Omental fat pad (tissue), 4 donors: ENCODE measurements around the gene ACO1. TPM values are rescaled to one million over a fixed set of nuclear protein-coding genes. Genes with fewer than 3 reads are reported as not detected.

Source experiments
- ATAC-seq: fragments of 150-250 bp; one replicate; pipeline ENCODE4 v1.9.1; 2016; ENCODE audit warnings: mild to moderate bottlenecking, moderate library complexity; ENCODE audit not compliant: low FRiP score
- DNase-seq: peaks from one replicate; pipeline ENCODE4 v3.0.0-alpha.2; 2019; ENCODE audit warnings: low spot score
- total RNA-seq, 4 donors: library from RNA; depleted of rRNA; stranded (reverse); fragments of >200 nt; gene quantifications; one replicate each; pipeline ENCODE4 v1.1.0, GENCODE V29; 2016
- TF ChIP-seq, protein P1 (sequence below), 3 donors: fragments of 450-650 bp; IDR thresholded peaks; one replicate each; pipeline ENCODE4 v1.5.1; 2016 to 2017; ENCODE audit warnings: antibody characterized with exemption in 3 of 3, mild to moderate bottlenecking in 3 of 3, moderate library complexity in 2 of 3

ACO1 gene
- 100 to 1,000 TPM in 3 of 4 donors, 10 to 100 TPM in 1; 69.8 to 266 (median 165) TPM for total RNA-seq

DNA sequence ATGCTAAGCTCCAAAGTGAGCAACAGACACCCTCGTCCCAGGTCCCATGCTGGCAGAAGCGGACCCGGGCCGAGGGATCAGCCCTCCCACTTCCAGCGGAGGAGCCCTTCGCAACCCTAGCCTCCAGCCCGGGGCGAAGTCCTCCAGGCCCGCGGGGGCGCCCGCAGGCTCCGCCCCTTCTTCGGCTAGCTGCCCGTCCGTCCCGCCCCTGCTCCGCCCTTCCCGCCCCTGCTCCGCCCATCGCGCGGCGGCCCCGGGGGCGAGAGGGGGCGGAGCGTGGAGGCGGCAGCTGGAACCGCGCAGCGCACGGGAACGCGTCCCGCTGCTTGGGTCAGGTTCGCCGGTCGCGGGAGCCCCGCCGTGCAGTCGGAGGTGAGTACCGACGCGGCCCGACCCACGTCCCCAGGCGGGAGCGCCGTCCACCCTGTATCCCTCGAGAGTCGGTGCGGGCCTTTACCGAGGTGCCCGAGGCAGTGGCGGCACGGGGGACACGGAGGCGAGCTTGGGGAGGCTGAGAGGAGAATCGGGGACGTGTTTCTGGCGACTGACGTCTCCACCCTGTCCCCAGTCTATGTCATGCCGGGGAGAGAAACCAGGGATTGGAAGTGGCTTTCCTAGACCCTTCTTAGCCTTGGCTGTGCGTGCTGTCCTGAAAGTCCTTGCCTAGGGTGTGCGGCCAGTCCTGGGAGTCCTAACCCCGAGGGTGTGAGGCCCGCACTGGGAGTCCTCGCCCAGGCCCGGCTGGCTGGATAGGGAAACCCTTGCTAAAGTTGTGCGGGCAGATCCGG, at the start of gene ACO1:
ACO1 (plus strand) TSS at position 280 of the 788 bp plus-strand sequence. CDS start 20,864 bp downstream, outside the sequence.
- peak; percentile 98 for ATAC-seq

DNA sequence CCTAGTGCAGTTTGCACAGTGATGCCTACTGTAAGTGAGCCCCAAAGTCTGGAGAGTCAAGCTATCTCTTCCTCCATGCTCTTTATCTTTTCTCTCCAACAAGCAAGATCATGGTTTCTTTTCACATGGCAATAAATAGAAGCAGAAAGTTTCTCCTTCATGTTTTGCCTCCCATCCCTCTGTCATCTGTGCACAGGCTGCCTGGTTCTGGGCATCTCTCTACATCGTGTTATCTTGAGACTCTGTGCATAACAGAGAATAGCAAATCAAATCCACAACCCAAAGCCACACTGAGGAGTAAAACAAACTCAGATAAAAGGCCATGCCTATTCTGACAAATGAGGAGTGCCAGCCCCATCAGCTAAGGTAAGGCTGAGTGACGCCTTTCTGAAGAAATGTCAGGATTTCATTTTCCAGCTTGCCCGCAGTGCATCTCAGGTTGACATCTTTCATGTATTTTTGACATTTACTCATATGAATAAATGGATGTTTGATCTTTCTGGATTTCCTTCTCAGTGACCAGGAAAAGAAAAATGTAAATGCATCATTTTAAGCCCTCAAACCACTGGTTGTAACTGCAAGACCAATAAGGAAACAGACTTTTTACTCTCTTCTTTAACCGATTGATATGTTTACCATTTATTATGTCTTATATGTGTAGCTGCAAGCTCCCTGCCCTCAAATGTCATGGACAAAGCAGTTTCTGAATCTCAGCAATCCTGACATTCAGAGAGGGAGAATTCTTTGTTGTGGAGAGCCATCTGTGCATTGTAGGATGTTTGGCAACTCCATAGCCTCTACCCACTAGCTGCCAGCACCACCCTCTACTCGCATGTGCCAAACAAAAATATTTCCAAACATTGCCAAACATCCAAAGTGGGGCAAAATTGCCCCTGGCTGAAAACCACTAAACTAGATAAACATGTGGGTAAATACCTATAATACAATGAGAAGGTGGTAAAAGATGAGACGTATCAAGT, 49.2 kb upstream of the ACO1 start:
- DNase-seq, result no peak
- TF ChIP-seq, protein P1, sequence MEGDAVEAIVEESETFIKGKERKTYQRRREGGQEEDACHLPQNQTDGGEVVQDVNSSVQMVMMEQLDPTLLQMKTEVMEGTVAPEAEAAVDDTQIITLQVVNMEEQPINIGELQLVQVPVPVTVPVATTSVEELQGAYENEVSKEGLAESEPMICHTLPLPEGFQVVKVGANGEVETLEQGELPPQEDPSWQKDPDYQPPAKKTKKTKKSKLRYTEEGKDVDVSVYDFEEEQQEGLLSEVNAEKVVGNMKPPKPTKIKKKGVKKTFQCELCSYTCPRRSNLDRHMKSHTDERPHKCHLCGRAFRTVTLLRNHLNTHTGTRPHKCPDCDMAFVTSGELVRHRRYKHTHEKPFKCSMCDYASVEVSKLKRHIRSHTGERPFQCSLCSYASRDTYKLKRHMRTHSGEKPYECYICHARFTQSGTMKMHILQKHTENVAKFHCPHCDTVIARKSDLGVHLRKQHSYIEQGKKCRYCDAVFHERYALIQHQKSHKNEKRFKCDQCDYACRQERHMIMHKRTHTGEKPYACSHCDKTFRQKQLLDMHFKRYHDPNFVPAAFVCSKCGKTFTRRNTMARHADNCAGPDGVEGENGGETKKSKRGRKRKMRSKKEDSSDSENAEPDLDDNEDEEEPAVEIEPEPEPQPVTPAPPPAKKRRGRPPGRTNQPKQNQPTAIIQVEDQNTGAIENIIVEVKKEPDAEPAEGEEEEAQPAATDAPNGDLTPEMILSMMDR (IDR thresholded peaks at IDR 0.05), result no peak
- no peak for ATAC-seq

More for the DNA sequence above, at the start of gene ACO1:
- TF ChIP-seq, protein P1 (IDR thresholded peaks at IDR 0.05), result no peak
- DNase-seq, result peak; percentile 62

DNA sequence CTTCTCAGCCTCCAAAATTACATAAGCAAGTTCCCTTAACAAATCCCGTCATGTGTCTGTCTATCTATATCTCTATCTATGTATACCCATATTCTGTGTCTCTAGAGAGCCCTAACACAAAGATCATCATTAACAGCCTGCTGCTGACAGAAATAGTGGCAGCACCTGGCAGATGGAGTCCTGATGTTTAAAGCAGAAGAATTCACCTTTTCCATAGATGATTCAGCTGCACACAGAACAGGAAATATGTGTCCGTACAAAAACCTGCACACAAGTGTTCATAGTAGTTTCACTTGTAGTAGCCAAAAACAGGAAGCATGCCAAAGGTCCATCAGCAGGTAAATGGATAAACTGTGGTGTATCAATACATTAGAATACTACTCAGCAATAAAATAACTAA, 45.0 kb upstream of the ACO1 start:
- no peak for ATAC-seq
- TF ChIP-seq, protein P1 (IDR thresholded peaks at IDR 0.05), result no peak
- DNase-seq, result no peak

DNA sequence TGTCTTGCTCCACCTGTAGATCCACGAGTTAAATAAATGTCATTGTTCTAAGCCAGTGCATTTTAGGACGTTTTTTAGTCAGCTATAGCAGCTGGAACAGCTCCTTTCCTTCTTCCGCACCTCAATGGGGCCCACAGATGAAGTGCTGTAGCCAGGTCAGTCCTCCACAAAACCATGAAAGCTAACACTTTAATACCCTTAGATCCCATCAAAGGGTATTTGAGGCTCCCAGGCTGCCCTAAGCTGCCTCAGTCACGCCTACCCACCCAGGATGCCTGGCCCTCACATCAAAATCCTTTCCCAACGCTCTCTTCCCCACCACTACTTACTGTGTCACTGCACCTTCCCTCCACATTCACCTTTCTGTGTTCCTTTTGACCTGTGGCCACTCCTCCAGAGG, 44.1 kb upstream of the ACO1 start:
- no peak for ATAC-seq
- DNase-seq, result no peak
- TF ChIP-seq, protein P1 (IDR thresholded peaks at IDR 0.05), result no peak

DNA sequence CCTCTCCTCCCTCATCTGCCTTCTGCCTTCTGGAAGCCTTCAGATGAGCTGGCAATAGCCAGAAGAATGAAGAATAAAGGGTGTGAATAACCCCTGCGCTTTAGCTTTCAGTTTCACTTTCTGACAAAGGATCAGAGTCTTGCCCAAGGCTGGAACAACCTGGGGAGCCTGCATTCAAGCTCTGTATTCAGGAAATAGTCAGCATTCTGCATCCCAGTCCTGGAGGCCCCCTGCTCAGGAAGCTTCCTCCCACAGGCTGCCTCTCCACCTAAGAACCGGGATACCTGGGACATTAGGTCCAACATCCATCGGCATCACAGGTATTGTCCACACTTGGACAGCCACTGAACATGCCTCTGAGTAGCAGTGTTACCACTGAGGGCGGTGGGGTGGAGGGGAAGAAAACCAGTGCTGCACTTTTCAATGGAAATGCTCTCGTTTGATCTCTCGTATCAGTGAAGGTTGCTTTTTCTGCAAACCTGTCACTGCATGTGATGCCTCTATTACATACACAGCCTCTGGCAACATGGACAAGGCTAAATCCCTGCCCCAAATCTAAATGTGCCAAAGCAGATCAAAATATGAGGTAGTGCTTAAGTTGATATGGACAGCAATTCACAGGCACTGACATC, 39.8 kb upstream of the ACO1 start:
- peak; percentile 64 for ATAC-seq
- TF ChIP-seq, protein P1 (IDR thresholded peaks at IDR 0.05), result no peak
- DNase-seq, result no peak

DNA sequence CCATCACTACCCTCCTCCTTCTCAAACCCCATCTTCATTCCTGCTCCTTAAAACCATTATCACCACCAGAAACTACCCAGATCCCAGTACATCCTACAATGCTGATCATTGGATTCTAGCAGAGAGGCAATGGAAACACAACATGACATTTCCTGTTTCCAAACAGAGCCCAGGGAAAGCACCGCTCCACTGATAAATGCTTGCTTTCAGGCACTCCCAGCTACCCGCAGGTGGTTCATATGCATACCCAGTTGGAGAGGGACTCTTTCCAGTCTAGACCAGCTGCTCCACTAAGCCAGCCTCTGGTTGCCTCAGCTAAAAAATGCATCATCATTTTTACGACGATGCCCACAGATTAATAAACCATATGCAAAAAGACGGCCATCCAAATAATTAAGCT, 39.2 kb upstream of the ACO1 start:
- no peak for DNase-seq
- ATAC-seq, result no peak

More for the DNA sequence above, 39.2 kb upstream of the ACO1 start:
- TF ChIP-seq, protein P1 (IDR thresholded peaks at IDR 0.05), result no peak
